NCI-H2107 treated with DMSO at 0.1 percent for 48 hours (cell line): ENCODE results near the gene RAB33A.

Source experiments
- DNase-seq: peaks from one replicate; lab custom pipeline; 2025; ENCODE audit not compliant: unreplicated experiment; lab: John Stamatoyannopoulos, UW

Gene RAB33A

DNA sequence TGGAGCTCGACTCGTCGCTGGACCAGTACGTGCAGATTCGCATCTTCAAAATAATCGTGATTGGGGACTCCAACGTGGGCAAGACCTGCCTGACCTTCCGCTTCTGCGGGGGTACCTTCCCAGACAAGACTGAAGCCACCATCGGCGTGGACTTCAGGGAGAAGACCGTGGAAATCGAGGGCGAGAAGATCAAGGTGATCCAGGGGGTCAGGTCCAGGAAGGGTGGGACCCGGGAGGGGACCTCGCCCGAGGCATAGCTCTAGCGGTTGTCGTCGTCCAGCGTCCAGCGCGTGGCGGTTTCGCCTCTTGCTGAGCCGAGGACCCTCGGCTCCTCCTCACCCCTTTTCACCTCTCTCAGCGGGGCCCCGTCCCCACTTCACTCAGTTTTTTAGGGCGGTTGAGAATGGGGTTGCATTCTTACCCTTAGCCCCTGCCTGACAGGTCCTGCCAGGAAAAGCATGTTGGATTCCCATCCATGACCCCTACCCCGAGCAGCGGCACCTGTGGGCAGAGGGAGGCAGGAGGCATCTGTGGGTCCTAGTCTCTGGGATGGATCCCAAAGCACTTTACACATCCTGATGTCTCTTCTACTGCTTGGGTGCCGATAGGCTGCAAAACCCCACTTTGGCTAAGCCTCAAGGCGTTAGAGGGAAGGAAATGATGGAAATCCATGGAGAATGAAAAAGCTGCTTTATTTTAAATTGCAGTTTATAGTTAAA lies 524 bp downstream of the RAB33A start:
- DNase-seq, result no peak

DNA sequence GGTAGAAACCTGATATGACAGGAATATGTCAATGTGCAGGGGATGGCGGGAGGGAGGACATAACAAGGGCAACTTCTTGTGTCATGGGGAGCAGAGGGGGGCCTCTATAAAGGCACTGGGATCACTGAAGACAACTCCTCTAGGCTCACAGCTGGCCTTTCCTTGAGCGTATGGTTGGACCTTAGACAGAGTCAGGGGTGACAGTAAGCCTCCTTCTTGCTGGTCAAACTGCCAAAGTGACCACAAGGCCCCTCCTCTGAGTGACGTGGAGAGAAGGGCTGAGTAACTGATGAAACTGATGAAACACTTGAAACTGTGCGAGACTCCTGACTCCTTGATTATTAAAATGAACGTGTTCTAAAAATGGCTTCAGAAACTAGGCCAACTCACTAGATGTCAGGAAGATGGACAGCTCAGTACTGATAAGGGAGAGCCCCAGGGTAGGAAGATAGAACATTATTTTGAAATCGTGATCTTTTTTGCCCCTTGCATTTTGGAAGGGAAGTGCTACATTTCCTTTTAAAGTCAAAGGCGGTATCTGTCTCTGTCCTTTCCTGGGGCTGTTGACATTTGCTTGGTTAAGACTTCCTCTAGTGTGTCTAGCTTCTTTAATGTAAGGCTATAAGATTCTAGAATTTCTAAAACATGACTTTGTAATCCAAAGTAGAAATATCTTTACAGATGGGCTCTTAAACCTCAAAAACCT lies 1.6 kb downstream of the RAB33A start:
- DNase-seq, result no peak

DNA sequence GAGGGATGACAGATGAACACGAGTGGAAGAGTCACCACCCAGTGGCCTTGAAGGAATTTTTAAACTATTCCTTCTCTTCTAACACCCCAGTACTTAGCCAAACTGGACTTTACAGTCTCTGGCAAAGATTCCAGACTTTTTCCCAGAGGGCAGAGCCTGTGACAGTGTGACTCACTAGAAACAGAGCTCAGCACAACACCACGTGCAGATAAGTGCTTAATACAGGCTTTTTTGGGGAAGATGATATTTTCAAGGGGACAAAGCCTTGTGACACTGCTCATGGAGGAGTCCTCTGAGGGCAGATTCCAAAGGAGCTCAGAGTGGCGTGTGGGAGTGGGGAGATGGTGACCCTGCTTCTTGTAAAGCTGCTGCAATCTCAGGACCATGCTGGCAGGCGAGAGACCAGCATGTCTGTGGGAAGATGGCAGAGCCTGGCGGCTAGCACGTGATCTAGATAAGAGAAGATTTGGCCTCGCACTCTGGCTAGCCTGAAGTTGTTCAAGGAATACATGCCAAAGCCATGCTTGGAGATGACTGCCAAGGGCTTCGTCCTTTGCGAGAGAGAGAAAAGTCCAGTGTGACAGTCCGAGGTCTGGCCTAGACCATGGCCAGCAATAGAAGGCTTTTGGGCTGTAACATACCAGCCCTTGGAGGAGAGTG lies 2.4 kb downstream of the RAB33A start:
- DNase-seq, result no peak

DNA sequence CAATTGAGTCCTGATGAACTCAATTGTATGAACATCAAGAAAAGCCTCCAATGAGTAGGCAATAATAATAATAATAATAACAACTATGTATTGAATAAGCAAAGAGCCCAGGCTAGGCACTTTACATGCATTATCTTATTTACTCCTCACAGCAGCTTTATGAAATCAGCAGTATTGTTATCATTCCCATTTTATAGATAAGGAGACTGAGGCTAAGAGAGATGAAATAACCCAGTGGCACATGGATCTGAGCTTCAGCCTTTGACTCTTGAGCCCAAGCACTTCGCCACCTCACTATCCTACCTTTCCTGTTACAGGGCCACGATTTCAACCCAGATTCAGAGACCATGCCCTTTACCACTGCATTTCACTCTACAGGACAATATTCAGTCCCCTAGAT lies 3.2 kb downstream of the RAB33A start:
- no peak for DNase-seq

DNA sequence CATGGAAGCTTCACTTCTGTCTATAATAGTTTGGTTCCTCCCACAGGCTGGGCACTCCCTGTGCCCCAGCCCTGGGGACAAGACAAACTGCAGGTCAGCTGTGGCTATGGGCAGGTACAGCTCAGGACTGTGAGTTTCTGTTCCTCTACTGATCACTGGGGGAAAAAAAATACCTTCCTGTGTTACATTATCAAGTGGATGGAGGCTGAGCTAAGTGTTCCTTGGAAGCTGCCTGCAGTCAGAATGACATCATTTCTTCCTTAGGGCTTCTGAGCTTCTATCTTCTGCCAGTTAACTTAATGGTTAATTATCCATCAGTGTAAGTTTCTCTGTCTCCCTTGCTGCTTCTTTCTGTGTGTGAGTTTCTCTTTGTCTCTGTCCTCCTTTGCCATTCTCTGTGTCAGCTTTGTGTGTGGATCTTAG lies 4.6 kb downstream of the RAB33A start:
- no peak for DNase-seq

DNA sequence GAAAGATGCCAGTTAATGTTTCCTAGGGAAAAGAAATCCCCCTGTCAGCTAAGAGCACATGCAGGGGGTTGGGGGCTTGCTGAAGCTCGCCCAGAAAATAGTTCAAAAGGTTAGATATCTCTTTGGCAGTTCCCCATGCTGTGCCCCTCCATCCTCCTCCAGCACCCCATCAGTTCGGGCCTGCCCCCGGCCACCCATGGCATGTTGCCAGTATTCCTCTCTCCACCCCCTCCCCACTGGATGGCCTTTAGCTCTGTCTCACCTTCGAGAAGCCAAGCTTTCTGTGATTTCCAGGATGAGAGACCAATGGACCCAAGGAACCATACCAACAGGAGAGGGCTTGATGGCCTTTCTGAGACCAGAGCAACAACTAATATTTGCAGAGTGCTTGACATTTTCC lies 5.2 kb downstream of the RAB33A start:
- no peak for DNase-seq

DNA sequence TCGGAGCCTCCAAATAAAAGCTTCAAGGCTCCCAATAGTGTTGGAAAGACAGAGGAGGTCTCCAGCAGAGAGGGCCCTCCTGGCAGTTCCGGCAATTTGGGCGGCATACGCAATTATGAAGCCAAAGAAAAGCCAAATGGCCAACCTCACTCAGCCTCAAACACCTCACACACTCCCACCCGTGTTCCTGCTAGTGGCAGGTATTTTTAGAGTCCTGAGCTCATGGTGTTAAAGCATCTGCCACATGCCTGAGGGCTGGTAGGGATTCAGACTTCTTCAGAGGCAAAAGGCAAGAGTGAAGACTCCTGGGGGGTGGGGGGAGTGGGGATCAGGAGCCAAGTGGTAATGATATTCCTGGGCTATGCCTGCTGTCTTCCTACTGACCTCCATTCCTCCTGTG lies 7.4 kb downstream of the RAB33A start:
- DNase-seq, result no peak

DNA sequence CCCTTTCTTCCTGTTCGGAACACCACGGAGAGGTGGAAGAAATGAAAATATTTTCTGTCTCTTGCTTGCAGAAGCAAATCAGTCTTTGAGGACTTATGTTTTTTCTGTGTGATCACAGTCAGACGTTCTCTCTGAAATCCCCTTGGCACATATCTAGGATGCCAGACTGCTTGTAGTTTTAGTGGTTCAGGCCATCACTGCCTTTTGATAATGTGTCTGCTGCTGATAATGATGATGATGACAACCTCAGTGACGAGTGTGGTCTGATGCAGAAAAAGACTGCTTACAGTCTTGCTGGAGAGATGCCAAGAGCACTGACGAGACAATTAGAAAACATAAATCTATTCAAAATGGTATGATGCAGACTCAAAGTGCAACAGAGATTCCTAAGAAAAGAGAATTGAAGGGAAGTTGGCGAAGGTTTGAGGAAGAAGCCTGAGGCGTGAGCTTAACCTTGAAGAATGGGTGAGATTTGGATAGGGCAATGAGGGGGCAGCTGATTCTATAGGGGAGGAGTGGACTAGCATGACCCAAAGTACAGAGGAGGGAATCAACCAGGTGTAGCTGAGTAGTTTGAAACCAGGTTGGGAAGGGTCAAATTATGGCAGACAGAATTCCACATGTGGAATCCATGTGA lies 7.9 kb downstream of the RAB33A start:
- DNase-seq, result no peak

DNA sequence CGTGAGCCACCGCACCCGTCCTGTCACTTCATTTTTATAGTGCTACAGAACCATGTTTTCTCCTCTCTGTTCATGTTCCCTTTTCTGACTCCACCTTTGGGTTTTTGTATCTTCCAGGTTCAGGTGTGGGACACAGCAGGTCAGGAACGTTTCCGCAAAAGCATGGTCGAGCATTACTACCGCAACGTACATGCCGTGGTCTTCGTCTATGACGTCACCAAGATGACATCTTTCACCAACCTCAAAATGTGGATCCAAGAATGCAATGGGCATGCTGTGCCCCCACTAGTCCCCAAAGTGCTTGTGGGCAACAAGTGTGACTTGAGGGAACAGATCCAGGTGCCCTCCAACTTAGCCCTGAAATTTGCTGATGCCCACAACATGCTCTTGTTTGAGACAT lies 12.4 kb downstream of the RAB33A start:
- no peak for DNase-seq

DNA sequence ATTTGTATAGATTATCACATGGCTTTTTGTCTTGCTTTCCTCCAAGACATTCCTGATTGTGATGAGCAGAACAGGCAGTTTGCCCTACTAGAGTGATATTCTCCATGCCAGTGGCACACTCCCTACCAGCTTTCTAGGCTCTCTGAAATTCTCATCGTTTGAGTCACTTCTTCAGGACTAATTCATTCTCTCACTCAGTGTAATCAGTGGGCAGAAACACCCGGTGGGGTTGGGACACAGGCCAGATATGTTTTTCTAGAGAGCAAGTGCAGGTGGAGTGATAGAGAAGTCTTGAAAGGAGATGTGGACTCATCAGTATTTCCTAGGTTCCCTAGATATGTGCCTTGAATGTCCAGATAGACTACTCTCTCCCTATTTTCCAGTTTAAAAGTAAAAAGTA lies 13.1 kb downstream of the RAB33A start:
- DNase-seq, result no peak

DNA sequence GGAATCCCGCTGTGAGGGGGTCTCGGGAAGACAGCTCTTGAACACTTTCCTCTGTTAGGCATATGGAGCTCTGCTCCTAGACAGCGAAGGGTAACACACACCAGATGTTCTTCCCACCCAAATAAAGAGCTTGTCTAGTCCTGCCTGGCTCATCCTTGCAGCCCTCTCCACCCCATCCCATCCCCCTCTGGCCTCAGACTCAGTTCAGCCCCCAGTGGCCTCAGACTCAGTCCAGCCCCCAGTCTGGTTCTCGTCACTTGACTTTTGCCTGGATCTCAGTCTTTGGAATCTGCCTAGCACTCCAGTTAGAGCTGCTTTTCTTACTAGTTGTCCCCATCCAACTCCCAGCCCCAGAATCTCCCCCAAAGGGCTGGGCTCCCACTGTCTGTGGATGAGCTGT lies 14.9 kb downstream of the RAB33A start:
- DNase-seq, result no peak

DNA sequence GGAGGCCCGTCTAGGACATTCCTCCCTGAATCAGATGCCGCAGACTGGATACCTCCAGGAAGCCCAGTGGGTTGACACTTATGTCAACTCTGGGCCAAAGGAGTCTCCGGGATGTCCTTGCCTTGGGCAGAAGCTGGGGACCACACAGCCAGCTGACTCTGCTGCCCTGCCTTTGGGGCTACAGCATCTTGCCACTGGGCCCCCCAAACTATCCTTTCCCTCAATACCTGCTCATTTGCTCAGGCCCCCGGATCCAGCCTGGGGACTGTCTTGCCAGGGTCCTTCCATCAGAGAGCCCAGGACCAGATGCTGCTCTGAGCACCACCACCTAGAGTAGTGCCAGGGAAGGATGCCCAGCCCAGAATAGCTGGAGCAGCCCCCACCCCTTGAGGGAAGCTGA lies 19.0 kb downstream of the RAB33A start:
- no peak for DNase-seq

DNA sequence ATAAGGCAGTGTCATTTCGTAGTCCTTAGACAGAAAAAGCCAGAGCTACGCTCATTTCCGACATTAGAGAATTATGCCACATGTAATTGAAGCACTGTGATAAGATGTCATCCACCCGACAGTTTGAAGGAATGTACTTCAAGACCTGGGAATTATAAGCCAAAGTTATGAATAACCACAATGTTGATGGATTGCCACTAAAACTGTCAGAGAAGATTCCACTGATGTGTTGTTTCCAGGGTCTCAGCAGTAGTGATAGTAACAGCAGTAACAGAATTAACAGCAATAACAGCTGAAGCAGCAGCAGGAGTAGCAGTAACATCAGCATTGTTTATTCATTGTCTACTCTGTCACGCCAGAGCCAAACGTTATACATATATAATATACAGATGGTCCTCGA lies 24.7 kb downstream of the RAB33A start:
- no peak for DNase-seq

DNA sequence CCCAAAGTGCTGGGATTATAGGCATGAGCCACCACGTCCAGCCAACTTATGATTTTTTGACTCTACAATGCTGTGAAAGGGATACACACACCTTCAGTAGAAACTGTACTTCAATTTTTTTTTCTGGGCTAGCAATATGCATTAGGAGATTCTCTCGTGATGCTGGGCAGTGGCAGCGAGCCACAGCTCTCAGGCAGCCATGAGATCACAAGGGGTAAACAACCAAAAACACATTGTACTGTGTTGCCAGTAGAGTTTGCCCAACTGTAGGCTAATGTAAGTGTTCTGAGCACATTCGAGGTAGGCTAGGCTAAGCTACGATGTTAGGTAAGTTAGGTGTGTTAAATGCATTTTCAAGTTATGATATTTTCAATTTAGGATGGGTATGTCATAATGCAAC lies 25.7 kb downstream of the RAB33A start:
- no peak for DNase-seq

DNA sequence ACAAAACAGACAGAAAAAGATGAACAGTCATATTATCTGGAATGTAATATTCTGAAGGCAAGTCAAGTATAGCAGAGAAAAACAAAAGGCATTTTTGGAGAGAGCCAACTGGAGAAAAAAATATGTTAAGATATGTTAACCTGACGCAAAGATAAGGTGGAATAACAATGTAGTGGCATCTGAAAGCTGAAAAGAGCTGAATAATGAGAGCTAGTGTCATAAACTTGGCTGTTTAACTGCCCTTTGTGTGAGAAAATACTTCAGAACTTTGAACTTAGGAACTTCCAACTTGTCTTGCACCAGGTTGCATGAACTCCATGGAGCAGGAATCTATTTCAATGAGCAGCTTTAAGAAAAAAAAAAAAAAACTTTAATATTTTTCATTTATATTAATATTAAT lies 32.9 kb downstream of the RAB33A start:
- no peak for DNase-seq

DNA sequence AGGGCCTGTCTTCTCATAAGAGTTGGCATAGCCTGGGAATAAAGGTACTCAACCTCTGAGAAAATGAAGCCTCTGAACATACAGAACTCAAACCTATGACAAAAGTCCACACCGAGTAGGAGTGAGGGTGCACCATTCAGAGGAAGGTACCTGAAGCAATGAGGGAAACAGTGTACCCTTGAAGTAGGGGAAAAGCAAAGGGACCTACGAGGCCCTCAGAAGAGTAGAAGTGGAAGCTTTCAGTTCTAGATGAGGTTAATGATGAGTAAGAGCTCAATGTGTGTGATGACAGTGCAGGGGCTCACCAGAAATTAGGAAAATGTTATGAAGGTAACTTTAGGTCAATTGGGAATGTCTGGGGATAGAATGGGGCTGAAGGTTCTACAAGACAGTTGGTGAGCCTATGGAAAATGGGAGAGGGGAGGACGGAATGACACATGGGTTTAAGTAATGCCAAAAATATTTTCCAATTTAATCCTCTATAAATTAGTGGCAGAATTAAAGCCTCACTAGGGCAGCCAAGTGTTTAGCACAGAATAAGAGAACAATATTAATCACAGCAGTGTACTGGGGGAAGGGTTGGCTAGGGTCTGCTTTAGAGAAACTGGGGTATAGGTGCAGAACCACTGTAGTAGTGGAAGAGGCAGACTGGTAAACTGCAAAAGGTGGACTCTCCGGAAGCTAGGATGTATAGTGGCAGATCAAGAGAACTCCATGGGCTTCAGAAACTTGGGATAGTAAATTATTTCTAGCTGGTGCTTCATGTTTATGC lies 39.8 kb downstream of the RAB33A start:
- no peak for DNase-seq

DNA sequence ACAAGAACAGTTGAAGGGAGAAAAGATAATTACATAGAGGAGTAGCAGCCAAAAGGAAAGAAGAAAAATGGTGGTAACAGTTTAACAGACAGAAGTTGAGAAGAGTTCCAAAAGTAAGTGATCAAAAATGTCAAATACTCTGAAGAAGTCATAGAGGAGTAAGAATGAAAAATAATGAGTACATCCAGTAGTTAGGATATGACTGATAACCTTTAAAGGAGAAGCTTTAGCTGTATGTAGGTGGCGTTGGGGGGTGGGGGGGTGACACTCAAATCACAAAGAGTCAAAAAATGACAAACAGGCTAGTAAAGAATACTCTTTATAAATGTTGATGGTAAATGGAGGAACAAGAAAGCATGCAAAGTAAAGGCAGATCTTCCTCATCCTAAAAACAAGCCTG lies 40.6 kb downstream of the RAB33A start:
- DNase-seq, result no peak

DNA sequence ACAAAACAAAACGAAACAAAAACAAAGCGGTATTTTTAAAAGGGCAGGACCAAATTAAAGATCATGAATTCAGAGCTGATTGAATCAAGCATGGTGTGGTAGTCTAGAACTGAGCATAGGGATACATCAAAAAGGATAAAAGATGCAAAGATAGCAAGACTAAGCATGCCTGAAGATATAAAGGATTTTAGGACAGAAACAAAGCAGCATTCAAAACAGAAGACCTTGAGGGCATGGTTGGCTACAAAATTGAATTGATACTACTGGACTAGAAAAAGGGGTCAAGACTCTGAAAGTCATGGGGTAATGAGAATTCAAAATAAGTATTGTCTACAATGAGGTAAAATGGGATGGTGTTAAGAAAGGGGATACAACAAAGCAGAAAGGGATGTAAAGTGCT lies 41.6 kb downstream of the RAB33A start:
- DNase-seq, result no peak

DNA sequence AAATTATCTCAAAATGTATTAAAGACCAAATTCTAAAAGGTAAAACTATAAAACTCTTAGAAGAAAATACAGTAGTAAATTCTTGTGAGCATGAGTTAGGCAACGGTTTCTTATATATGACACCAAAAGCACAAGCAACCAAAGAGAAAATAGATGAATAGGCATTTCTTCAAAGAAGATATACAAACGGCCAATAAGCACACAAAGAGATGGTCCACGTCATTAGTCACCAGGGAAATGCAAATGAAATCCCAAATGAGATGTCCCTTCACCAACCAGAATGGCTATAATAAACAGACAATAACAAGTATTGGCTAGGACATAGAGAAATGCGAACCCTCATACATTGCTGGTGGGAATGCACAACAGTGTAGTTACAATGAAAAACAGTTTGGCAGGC lies 44.6 kb downstream of the RAB33A start:
- no peak for DNase-seq

DNA sequence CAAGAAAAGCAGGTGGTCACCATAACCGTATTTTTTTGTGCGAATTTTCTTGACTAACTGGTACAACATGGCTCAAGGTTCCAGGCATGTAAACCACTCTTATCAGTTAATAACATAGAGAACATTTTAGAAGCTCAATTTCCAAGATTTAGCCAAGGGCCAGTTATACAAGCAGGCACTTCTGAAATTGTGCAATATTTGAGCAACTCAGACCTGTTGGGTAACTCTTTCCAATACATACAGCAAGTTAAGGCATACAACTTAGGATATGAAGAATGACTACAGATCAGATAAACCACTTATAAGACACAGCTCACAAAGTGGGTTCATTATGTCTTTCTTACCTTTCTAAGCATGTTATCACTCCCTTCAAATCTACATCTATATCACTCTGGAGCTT lies 53.0 kb downstream of the RAB33A start:
- DNase-seq, result no peak

DNA sequence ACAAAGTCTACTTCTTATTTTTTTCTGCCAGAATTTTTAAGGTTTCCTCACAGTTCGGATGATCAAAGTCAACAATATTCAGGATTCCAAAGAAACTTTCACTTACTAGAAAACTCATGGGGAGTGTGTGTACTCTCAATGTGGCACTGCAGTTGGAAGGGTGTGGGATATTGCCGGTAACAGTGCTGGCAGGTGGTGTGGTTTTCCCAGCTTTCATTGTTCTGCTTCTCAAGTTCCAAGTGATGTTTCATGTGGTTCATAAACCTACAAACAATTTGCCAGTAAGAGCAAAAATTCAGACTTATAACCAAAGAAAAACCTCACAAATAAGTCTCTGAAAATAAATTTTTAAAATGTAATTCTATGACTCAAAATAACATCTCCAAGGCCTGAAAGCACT lies 57.1 kb downstream of the RAB33A start:
- DNase-seq, result peak; percentile 67
